SKM-1 (cell line): ENCODE data around the gene HAAO.
"Not testable (repeated sequence)": the region's sequence is repeated elsewhere in the genome, so short reads cannot be mapped to it uniquely, and the experiment has no call there.

Source experiments
- DNase-seq: peaks from one replicate; lab custom pipeline; 2025; ENCODE audit not compliant: unreplicated experiment; lab: John Stamatoyannopoulos, UW

HAAO gene

GRCh38 chr2:42752314-42752713 is 40.1 kb downstream of the HAAO start:
- peak; percentile 94 for DNase-seq

GRCh38 chr2:42748840-42749239 is 43.5 kb downstream of the HAAO start:
- DNase-seq, result no peak

GRCh38 chr2:42747422-42747821 is 45.0 kb downstream of the HAAO start:
- DNase-seq, result no peak

GRCh38 chr2:42744545-42745082 is 47.8 kb downstream of the HAAO start:
- no peak for DNase-seq

- DNase-seq, result no peak
These were observed 48.8 kb downstream of the HAAO start for GRCh38 chr2:42743659-42743990.

GRCh38 chr2:42742740-42743658 is 49.4 kb downstream of the HAAO start:
- DNase-seq, result no peak

GRCh38 chr2:42741140-42741539 is 51.2 kb downstream of the HAAO start:
- DNase-seq, result no peak

- DNase-seq, result no peak
These were observed 55.6 kb downstream of the HAAO start for GRCh38 chr2:42736598-42737322.

GRCh38 chr2:42733852-42734251 is 58.5 kb downstream of the HAAO start:
- DNase-seq, result no peak

GRCh38 chr2:42731316-42731715 is 61.1 kb downstream of the HAAO start:
- DNase-seq, result not testable (repeated sequence)

GRCh38 chr2:42726680-42727079 is 65.7 kb downstream of the HAAO start:
- no peak for DNase-seq

GRCh38 chr2:42725657-42726056 is 66.7 kb downstream of the HAAO start:
- DNase-seq, result no peak

GRCh38 chr2:42724886-42725285 is 67.5 kb downstream of the HAAO start:
- no peak for DNase-seq

- no peak for DNase-seq
These were observed 68.9 kb downstream of the HAAO start for GRCh38 chr2:42723465-42723864.

GRCh38 chr2:42722320-42723190 is 69.8 kb downstream of the HAAO start:
- DNase-seq, result peak; percentile 43

- DNase-seq, result no peak
These were observed 70.5 kb downstream of the HAAO start for GRCh38 chr2:42721898-42722297.
